ENCODE data around the gene GSTT4. TPM values are rescaled to one million over a fixed set of nuclear protein-coding genes. Genes with fewer than 3 reads are reported as not detected.
"Not testable (repeated sequence)": the region's sequence is repeated elsewhere in the genome, so short reads cannot be mapped to it uniquely, and the experiment has no call there.

GSTT4 gene
- total and polyA plus RNA-seq, 9 of the 15 experiments (the other 6 are each of a cell fraction or from before 2014, with no cell fraction given) = not detected

DNA sequence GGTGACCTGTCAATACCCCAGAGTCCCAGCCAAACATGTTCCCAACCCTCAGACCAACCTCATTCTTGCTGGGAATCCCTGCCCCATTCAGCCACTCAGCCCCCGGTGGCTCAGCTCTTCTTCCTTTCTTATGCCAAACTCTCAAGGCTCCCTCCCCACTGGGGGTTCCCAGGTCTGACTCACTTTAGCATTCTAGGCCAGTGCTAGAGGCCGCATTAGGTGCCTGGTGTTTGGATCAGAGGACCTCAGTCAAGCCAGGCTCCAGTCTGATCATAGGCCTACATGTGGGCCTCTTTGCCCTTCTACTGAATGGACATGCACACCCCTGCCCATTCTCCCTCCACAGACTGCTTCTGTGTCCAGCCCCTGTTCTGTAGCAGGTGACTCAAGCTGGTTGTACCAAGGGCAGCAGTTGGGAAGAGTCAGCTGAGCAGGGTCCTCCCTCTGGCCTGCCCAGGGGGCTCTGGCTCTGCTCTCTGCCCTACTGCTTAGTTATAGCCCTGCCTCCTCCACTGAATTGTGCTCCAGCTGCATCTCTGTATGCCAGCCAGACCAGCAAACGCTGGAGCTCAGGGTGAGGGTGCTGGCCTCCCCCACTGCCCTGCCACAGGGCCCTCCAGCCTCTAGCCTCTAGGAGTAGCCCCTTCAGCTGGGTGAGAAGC, 15.5 kb downstream of the GSTT4 start:
- intact Hi-C loops (cut with micrococcal nuclease); CTCF ChIA-PET (ENCODE audit: low intra/inter-chr PET ratio); H3K4me2 ChIP-seq (ENCODE audit: insufficient read depth, low read length); H3K36me3 ChIP-seq (ENCODE audit: control insufficient read depth, insufficient read depth, low read length); H3K27me3 ChIP-seq (ENCODE audit: control insufficient read depth in 2 of 2, insufficient read depth in 2 of 2, low read length in 2 of 2); H3K9me3 ChIP-seq (replicated peaks; ENCODE audit: control insufficient read depth, insufficient read depth, low read depth, low read length); in situ Hi-C loops (cut with MboI); BruUV-seq (replicated peaks); H3K4me3 ChIP-seq; POLR2A ChIA-PET; ATAC-seq; H2AFZ ChIP-seq (ENCODE audit: low read depth, low read length); H3K9ac ChIP-seq (ENCODE audit: insufficient read depth in 1 of 2, low read depth in 2 of 2, low read length in 2 of 2); DNase-seq (ENCODE audit: extremely low read depth in 1 of 4, low spot score in 3 of 4); H3K9me1 ChIP-seq (ENCODE audit: control insufficient read depth, insufficient read depth, low read length); H3K27ac ChIP-seq (ENCODE audit: extremely low read depth, low read depth, low read length); FAIRE-seq; H3K4me1 ChIP-seq (replicated peaks in 1 of 2; ENCODE audit: control insufficient read depth in 2 of 2, insufficient read depth in 2 of 2, low read length in 2 of 2); H3K79me2 ChIP-seq (ENCODE audit: control insufficient read depth, insufficient read depth, low read length); H4K20me1 ChIP-seq (replicated peaks; ENCODE audit: control insufficient read depth, insufficient read depth, low read length): not testable (repeated sequence)
- WGBS (ENCODE audit: insufficient coverage, low coverage, missing lambda C conversion rate) = no CpG with 5 or more reads among the region's 3 CpGs

DNA sequence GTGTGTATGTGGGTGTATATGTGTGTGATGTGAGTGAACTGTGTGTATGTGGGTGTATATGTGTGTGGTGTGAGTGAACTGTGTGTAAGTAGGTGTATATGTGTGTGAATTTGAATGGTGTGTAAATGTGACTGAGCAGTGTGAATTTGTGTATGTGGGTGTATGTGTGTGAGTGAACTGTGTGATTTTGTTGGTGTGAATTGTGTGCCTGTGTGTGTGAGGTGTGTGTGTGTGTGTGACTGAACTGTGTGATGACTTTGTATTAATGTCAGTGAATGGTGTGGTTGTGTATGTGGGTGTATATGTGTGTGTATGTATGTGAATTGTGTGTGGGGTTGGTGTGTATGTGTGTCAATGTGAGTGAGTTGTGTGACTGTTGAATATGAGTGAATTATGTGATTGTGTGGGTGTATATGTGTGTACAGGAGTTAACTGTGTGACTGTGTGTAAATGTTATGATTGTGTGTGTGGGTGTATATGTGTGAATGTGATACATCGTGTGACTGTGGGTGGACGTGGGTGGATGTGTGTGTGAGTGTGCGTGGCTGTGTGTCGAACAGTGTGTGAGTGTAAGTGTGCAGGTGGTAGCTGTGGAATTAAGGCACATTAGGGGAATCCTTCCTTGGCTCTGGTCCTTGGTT, 18.6 kb downstream of the GSTT4 start:
- H3K27ac ChIP-seq (ENCODE audit: extremely low read depth, low read depth, low read length); H3K9me3 ChIP-seq (replicated peaks; ENCODE audit: control insufficient read depth, insufficient read depth, low read depth, low read length); H3K9ac ChIP-seq (ENCODE audit: insufficient read depth in 1 of 2, low read depth in 2 of 2, low read length in 2 of 2); CTCF ChIA-PET (ENCODE audit: low intra/inter-chr PET ratio); POLR2A ChIA-PET; intact Hi-C loops (cut with micrococcal nuclease); DNase-seq (ENCODE audit: extremely low read depth in 1 of 4, low spot score in 3 of 4); H3K36me3 ChIP-seq (ENCODE audit: control insufficient read depth, insufficient read depth, low read length); H2AFZ ChIP-seq (ENCODE audit: low read depth, low read length); H3K27me3 ChIP-seq (ENCODE audit: control insufficient read depth in 2 of 2, insufficient read depth in 2 of 2, low read length in 2 of 2); H3K4me1 ChIP-seq (replicated peaks in 1 of 2; ENCODE audit: control insufficient read depth in 2 of 2, insufficient read depth in 2 of 2, low read length in 2 of 2); ATAC-seq; H3K4me2 ChIP-seq (ENCODE audit: insufficient read depth, low read length); BruUV-seq (replicated peaks); H3K4me3 ChIP-seq; H3K79me2 ChIP-seq (ENCODE audit: control insufficient read depth, insufficient read depth, low read length); in situ Hi-C loops (cut with MboI); H3K9me1 ChIP-seq (ENCODE audit: control insufficient read depth, insufficient read depth, low read length); FAIRE-seq; H4K20me1 ChIP-seq (replicated peaks; ENCODE audit: control insufficient read depth, insufficient read depth, low read length): not testable (repeated sequence)
- WGBS (ENCODE audit: insufficient coverage, low coverage, missing lambda C conversion rate) = no CpG with 5 or more reads among the region's 4 CpGs

DNA sequence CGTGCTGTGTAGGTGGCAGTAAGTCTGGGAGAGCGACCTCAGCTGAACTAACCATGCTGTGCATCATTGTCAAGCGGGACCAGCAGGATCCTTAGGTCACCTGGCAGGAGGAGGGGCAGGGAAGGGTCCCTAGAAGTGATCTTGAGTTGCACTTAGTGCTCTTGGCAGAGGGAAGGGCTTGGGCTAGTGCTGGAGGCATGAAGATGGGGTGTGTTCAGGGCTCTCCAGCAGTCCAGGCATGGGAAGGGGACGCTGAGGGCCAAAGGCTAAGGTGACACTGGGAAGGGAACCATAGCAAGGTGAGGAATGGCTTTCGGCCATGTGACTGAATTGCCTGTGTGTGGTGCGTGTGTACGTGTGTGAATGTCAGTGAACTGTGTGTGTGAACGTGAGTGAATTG, 19.2 kb downstream of the GSTT4 start:
- BruUV-seq (replicated peaks); H3K9me1 ChIP-seq (ENCODE audit: control insufficient read depth, insufficient read depth, low read length); H3K27ac ChIP-seq (ENCODE audit: extremely low read depth, low read depth, low read length); DNase-seq (ENCODE audit: extremely low read depth in 1 of 4, low spot score in 3 of 4); H3K9ac ChIP-seq (ENCODE audit: insufficient read depth in 1 of 2, low read depth in 2 of 2, low read length in 2 of 2); intact Hi-C loops (cut with micrococcal nuclease); H4K20me1 ChIP-seq (replicated peaks; ENCODE audit: control insufficient read depth, insufficient read depth, low read length); ATAC-seq; H3K4me2 ChIP-seq (ENCODE audit: insufficient read depth, low read length); H2AFZ ChIP-seq (ENCODE audit: low read depth, low read length); H3K9me3 ChIP-seq (replicated peaks; ENCODE audit: control insufficient read depth, insufficient read depth, low read depth, low read length); H3K4me3 ChIP-seq; H3K27me3 ChIP-seq (ENCODE audit: control insufficient read depth in 2 of 2, insufficient read depth in 2 of 2, low read length in 2 of 2); H3K4me1 ChIP-seq (replicated peaks in 1 of 2; ENCODE audit: control insufficient read depth in 2 of 2, insufficient read depth in 2 of 2, low read length in 2 of 2); CTCF ChIA-PET (ENCODE audit: low intra/inter-chr PET ratio); FAIRE-seq; H3K36me3 ChIP-seq (ENCODE audit: control insufficient read depth, insufficient read depth, low read length); in situ Hi-C loops (cut with MboI); H3K79me2 ChIP-seq (ENCODE audit: control insufficient read depth, insufficient read depth, low read length); POLR2A ChIA-PET: not testable (repeated sequence)
- WGBS (ENCODE audit: insufficient coverage, low coverage, missing lambda C conversion rate) = no CpG with 5 or more reads among the region's 8 CpGs

All from K562 (cell line).